COLO668 (cell line): ENCODE measurements around the gene ANKRD40.
A peak's percentile ranks its signal among the peaks of the same experiment; 100 is the strongest.
"Not testable (repeated sequence)": the region's sequence is repeated elsewhere in the genome, so short reads cannot be mapped to it uniquely, and the experiment has no call there.

Experiments
- DNase-seq: peaks from one replicate; lab custom pipeline; 2025; ENCODE audit not compliant: unreplicated experiment; lab: John Stamatoyannopoulos, UW

ANKRD40 gene

GRCh38 chr17:50687200-50688066 lies 20.3 kb downstream of the ANKRD40 start:
- DNase-seq = peak; percentile 5

- DNase-seq = peak; percentile 57
These were observed 21.1 kb downstream of the ANKRD40 start for GRCh38 chr17:50686494-50687199.

GRCh38 chr17:50685691-50686493 lies 21.8 kb downstream of the ANKRD40 start:
- DNase-seq = no peak

- DNase-seq = no peak
These were observed 22.4 kb downstream of the ANKRD40 start for GRCh38 chr17:50685334-50685665.

- peak; percentile 79 for DNase-seq
These were observed 22.9 kb downstream of the ANKRD40 start for GRCh38 chr17:50684612-50685333.

GRCh38 chr17:50684288-50684611 lies 23.5 kb downstream of the ANKRD40 start:
- DNase-seq = no peak

- DNase-seq = no peak
These were observed 24.1 kb downstream of the ANKRD40 start for GRCh38 chr17:50683434-50684287.

- no peak for DNase-seq
These were observed 24.8 kb downstream of the ANKRD40 start for GRCh38 chr17:50682938-50683337.

GRCh38 chr17:50682441-50682840 lies 25.3 kb downstream of the ANKRD40 start:
- DNase-seq = no peak

GRCh38 chr17:50681263-50682200 lies 26.2 kb downstream of the ANKRD40 start:
- DNase-seq = peak; percentile 13

GRCh38 chr17:50680543-50681262 lies 27.0 kb downstream of the ANKRD40 start:
- not testable (repeated sequence) for DNase-seq

GRCh38 chr17:50680126-50680525 lies 27.6 kb downstream of the ANKRD40 start:
- DNase-seq = no peak

- DNase-seq = no peak
These were observed 28.6 kb downstream of the ANKRD40 start for GRCh38 chr17:50679008-50679544.

GRCh38 chr17:50677851-50678375 lies 29.8 kb downstream of the ANKRD40 start:
- no peak for DNase-seq

- no peak for DNase-seq
These were observed 31.4 kb downstream of the ANKRD40 start for GRCh38 chr17:50676065-50676975.

GRCh38 chr17:50675627-50676026 lies 32.1 kb downstream of the ANKRD40 start:
- no peak for DNase-seq

- DNase-seq = no peak
These were observed 32.5 kb downstream of the ANKRD40 start for GRCh38 chr17:50675190-50675589.
